SK-N-SH (cell line): ENCODE data around the gene RPE.

Experiments used
- EP300 ChIP-seq, 2 experiments: IDR thresholded peaks; 2 replicates each; pipeline versions ENCODE4 v1.4.0 to v1.6.1; 2012; ENCODE audit warnings: borderline replicate concordance in 1 of 2, low read depth in 1 of 2, low read length in 1 of 2
- RAD21 ChIP-seq: IDR thresholded peaks from 2 replicates; pipeline ENCODE4 v1.6.1; 2012; ENCODE audit warnings: mild to moderate bottlenecking, low read length
- RFX5 ChIP-seq: IDR thresholded peaks from 2 replicates; pipeline ENCODE4 v1.6.1; 2012; ENCODE audit warnings: mild to moderate bottlenecking, improper control_type of control experiment, low read length
- YY1 ChIP-seq: IDR thresholded peaks from 2 replicates; pipeline ENCODE4 v1.4.0; 2012; ENCODE audit warnings: low read depth, mild to moderate bottlenecking
- TF ChIP-seq, protein P1 (sequence below): fragments of 200-600 bp; sonication (generic); IDR thresholded peaks from 2 replicates; pipeline ENCODE4 v1.6.1; 2017; ENCODE audit warnings: antibody characterized with exemption, mild to moderate bottlenecking, moderate library complexity

DNA sequence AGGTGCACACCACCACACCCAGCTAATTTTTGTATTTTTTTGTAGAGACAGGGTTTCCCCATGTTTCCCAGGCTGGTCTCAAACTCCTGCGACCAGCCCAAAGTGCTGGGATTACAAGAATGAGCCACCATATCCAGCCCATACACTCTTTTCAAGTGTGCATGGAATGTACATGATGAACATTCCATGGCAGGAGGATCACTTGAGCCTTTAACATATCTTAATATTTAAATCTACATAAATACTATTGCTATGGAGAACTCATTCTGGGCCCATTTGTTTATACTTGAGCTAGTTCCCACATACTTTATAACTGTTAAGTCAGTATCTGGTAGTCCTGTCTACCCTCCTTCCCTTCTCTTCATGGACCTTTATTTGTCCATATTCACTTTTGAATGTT, 48.4 kb downstream of the RPE start:
- TF ChIP-seq, protein P1, sequence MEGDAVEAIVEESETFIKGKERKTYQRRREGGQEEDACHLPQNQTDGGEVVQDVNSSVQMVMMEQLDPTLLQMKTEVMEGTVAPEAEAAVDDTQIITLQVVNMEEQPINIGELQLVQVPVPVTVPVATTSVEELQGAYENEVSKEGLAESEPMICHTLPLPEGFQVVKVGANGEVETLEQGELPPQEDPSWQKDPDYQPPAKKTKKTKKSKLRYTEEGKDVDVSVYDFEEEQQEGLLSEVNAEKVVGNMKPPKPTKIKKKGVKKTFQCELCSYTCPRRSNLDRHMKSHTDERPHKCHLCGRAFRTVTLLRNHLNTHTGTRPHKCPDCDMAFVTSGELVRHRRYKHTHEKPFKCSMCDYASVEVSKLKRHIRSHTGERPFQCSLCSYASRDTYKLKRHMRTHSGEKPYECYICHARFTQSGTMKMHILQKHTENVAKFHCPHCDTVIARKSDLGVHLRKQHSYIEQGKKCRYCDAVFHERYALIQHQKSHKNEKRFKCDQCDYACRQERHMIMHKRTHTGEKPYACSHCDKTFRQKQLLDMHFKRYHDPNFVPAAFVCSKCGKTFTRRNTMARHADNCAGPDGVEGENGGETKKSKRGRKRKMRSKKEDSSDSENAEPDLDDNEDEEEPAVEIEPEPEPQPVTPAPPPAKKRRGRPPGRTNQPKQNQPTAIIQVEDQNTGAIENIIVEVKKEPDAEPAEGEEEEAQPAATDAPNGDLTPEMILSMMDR: no peak
- no peak for TF ChIP-seq RAD21
- no peak for TF ChIP-seq RFX5
- TF ChIP-seq YY1: no peak
- no peak for TF ChIP-seq EP300 (IDR thresholded peaks at IDR 0.05; ENCODE audit: borderline replicate concordance in 1 of 2, low read depth in 1 of 2, low read length in 1 of 2)
